ENCODE measurements around the gene HOXD4.

DNA sequence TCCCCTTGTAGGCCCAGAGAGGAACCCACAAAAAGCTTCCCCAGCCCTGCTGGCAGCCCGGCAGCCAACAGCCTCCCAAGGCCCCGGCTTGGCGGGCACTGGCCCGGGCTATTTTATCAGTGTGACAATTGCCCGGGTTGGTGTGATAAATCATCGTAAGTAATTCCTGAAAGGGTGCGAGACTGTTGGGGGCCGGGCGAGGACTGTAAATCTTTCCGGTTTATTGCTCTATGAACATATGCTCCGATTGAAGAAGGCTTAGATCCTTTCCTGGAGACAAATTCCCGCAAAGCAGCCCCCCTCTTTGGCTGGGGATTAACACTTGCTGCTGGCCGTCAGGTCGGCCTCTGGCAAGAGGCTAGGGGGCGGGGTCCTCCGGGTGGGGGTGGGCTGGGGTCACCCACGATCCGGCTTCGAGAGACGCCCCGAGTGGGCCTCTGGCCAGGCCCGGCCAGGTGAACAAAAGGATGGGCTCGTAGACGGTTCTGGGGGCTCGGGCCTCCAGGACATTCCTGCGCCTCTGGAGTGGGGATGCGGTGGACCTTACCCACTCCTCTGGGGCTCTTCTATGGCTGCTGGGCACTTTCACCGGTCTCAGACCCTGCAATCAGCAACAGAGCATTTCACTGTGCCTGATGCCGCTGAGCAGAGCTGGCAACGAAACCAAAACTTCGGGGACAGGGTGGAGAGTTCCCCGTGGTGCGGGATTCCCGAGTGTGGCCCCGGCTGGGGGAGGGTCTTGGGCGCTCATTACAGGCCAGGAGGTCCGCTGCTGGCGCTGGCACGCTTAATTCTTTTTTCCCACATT lies 7.7 kb downstream of the HOXD4 start:
- TF ChIP-seq EZH2phosphoT487 (IDR thresholded peaks at IDR 0.05; ENCODE audit: insufficient read depth, low read depth) (no peak), EZH2 (IDR thresholded peaks at IDR 0.05; ENCODE audit: insufficient read depth, poor library complexity, severe bottlenecking) (no peak)
